GM23338 (cell line): ENCODE data around the gene NEUROD1. TPM values are rescaled to one million over a fixed set of nuclear protein-coding genes. Genes with fewer than 3 reads are reported as not detected.

Experiments used
- ATAC-seq: fragments of 200-7000 bp; cut with Tn5 transposase; 3 replicates; pipeline ENCODE4 v1.9.1; 2020
- DNase-seq: peaks from one replicate; pipeline ENCODE4 v3.0.0-alpha.2; 2015; ENCODE audit warnings: low spot score
- H2AFZ ChIP-seq: fragments of 200-600 bp; sonication (generic); 2 replicates; pipeline ENCODE4 v1.8.0; 2016; ENCODE audit warnings: antibody characterized with exemption, mild to moderate bottlenecking, moderate library complexity
- H3F3A ChIP-seq: fragments of 200-600 bp; sonication (generic); replicated peaks from 2 replicates; pipeline ENCODE4 v1.8.0; 2017; ENCODE audit warnings: antibody characterized with exemption, mixed run types, low read depth
- H3K27ac ChIP-seq: fragments of 200-600 bp; sonication (generic); 2 replicates; pipeline ENCODE4 v1.6.1; 2016; ENCODE audit warnings: low read depth
- H3K27me3 ChIP-seq: fragments of 200-600 bp; sonication (generic); 2 replicates; pipeline ENCODE4 v1.8.0; 2016; ENCODE audit warnings: mild to moderate bottlenecking, mixed run types, moderate library complexity; ENCODE audit not compliant: insufficient read depth
- H3K36me3 ChIP-seq: fragments of 200-600 bp; sonication (generic); 2 replicates; pipeline ENCODE4 v1.8.0; 2016; ENCODE audit warnings: mild to moderate bottlenecking; ENCODE audit not compliant: insufficient read depth
- H3K4me1 ChIP-seq: fragments of 200-600 bp; sonication (generic); 2 replicates; pipeline ENCODE4 v1.8.0; 2016; ENCODE audit warnings: mild to moderate bottlenecking, moderate library complexity; ENCODE audit not compliant: insufficient read depth
- H3K4me2 ChIP-seq: fragments of 200-600 bp; sonication (generic); 2 replicates; pipeline ENCODE4 v1.7.1; 2017; ENCODE audit warnings: mixed run types
- H3K4me3 ChIP-seq: fragments of 200-600 bp; sonication (generic); 2 replicates; pipeline ENCODE4 v1.6.1; 2016; ENCODE audit warnings: mixed run types
- H3K79me2 ChIP-seq: fragments of 200-600 bp; sonication (generic); replicated peaks from 2 replicates; pipeline ENCODE4 v1.8.0; 2017; ENCODE audit warnings: mild to moderate bottlenecking; ENCODE audit not compliant: insufficient read depth
- H3K9me2 ChIP-seq: fragments of 200-600 bp; sonication (generic); 2 replicates; pipeline ENCODE4 v1.8.0; 2017; ENCODE audit not compliant: insufficient read depth
- H4K20me1 ChIP-seq: fragments of 200-600 bp; sonication (generic); replicated peaks from 2 replicates; pipeline ENCODE4 v1.8.0; 2017; ENCODE audit warnings: mild to moderate bottlenecking; ENCODE audit not compliant: insufficient read depth
- H3K27ac Mint-ChIP-seq: 2 replicates; pipeline ENCODE4 v1.8.0; 2020; ENCODE audit warnings: inconsistent platforms, mild to moderate bottlenecking, moderate library complexity, mixed read lengths
- H3K27me3 Mint-ChIP-seq: 3 replicates; pipeline ENCODE4 v1.8.0; 2022; ENCODE audit warnings: low read depth, mild to moderate bottlenecking, moderate library complexity, mixed read lengths, inconsistent platforms; ENCODE audit not compliant: insufficient read depth, poor library complexity
- H3K36me3 Mint-ChIP-seq: 3 replicates; pipeline ENCODE4 v1.8.0; 2021; ENCODE audit warnings: low read depth, mild to moderate bottlenecking, inconsistent platforms, moderate library complexity, mixed read lengths
- H3K4me1 Mint-ChIP-seq: 3 replicates; pipeline ENCODE4 v1.8.0; 2020; ENCODE audit warnings: mild to moderate bottlenecking, inconsistent platforms, mixed read lengths
- H3K4me3 Mint-ChIP-seq: 3 replicates; pipeline ENCODE4 v1.8.0; 2021; ENCODE audit warnings: moderate library complexity, mild to moderate bottlenecking, inconsistent platforms, mixed read lengths
- H3K9me3 Mint-ChIP-seq: 3 replicates; pipeline ENCODE4 v1.8.0; 2020; ENCODE audit warnings: moderate library complexity, mild to moderate bottlenecking, inconsistent platforms, mixed read lengths
- CREB1 ChIP-seq: fragments of 250-450 bp; sonication (Bioruptor Pico); IDR thresholded peaks from 2 replicates; pipeline ENCODE4 v1.5.0; 2020; ENCODE audit warnings: low read depth, mild to moderate bottlenecking, moderate library complexity
- CTCF ChIP-seq, 2 experiments: fragments of 200-600 bp in 1 of 2; sonication (generic) in 1 of 2; conservative IDR thresholded peaks; 2 replicates each; pipeline versions ENCODE4 v1.5.1 to v1.6.1; 2016 to 2017; ENCODE audit warnings: antibody characterized with exemption in 2 of 2, low read depth in 2 of 2, mild to moderate bottlenecking in 2 of 2, moderate library complexity in 1 of 2
- ETS1 ChIP-seq: IDR thresholded peaks from 2 replicates; pipeline ENCODE4 v1.6.1; 2016; ENCODE audit warnings: antibody characterized with exemption
- EZH2 ChIP-seq: fragments of 200-600 bp; sonication (generic); IDR thresholded peaks from one replicate; pipeline ENCODE4 v1.8.0; 2017; ENCODE audit warnings: antibody characterized with exemption, mild to moderate bottlenecking, low read depth; ENCODE audit not compliant: unreplicated experiment
- EZH2phosphoT487 ChIP-seq: fragments of 200-600 bp; sonication (generic); IDR thresholded peaks from one replicate; pipeline ENCODE4 v1.8.1; 2018; ENCODE audit warnings: antibody characterized with exemption; ENCODE audit not compliant: unreplicated experiment
- JUNB ChIP-seq: IDR thresholded peaks from one replicate; pipeline ENCODE4 v1.6.1; 2016; ENCODE audit warnings: antibody characterized with exemption; ENCODE audit not compliant: unreplicated experiment
- POLR2AphosphoS5 ChIP-seq: IDR thresholded peaks from 2 replicates; pipeline ENCODE4 v1.6.1; 2016; ENCODE audit warnings: antibody characterized with exemption, low read depth
- STAT1 ChIP-seq: IDR thresholded peaks from one replicate; pipeline ENCODE4 v1.6.1; 2016; ENCODE audit warnings: antibody characterized with exemption; ENCODE audit not compliant: unreplicated experiment
- ZNF114 ChIP-seq: fragments of 250-450 bp; sonication (Bioruptor Pico); IDR thresholded peaks from 2 replicates; pipeline ENCODE4 v1.5.0; 2020; ENCODE audit warnings: mild to moderate bottlenecking, moderate library complexity
- ZNF331 ChIP-seq: fragments of 250-450 bp; sonication (Bioruptor Pico); IDR thresholded peaks from 2 replicates; pipeline ENCODE4 v1.5.0; 2020; ENCODE audit warnings: low read depth, mild to moderate bottlenecking, moderate library complexity
- polyA plus RNA-seq: library from polyadenylated mRNA; unstranded; fragments of >200 nt; fragmentation: Nextera tagmentation; extraction: Ambion mirVana; gene quantifications from 2 replicates; pipeline ENCODE4 v1.2.1, GENCODE V29; 2016
- total RNA-seq: library from RNA; depleted of rRNA; stranded (reverse); fragments of >200 nt; shearing (Covaris generic); gene quantifications from 2 replicates; pipeline ENCODE4 v1.2.3, GENCODE V29; 2014
- TF ChIP-seq, protein P1 (sequence below): IDR thresholded peaks from one replicate; pipeline ENCODE4 v1.6.1; 2018; ENCODE audit warnings: antibody characterized with exemption; ENCODE audit not compliant: unreplicated experiment

The NEUROD1 gene
- total and polyA plus RNA-seq, 2 experiments from 2014 or later: not detected

DNA sequence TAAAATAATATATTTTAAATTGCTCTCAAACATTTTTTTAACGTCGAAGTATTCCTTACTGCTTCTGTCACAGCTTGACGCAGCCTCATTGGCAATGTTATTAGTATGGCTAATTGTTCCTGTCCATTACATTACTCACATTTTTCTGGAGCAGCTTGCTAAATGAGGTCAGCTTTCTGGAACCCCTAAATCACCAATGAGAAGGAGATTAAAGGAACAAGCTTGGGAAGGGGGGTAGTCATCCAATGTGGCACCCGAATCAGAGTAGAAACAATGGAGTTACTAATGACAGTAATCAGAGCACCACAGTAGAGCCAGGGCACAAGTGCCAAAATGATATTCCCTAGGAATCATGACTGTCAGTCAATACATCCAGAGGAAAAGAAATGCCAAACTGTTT, 5.1 kb downstream of the NEUROD1 start:
- peaks cover 40% of the 10 kb centered on the region for H3K27me3 Mint-ChIP-seq
- no peaks in the 10 kb centered on the region for H3K36me3 Mint-ChIP-seq
- Histone ChIP-seq H3K9me2 (no peaks in the 10 kb centered on the region), H3K79me2 (no peaks in the 10 kb centered on the region), H3K27me3 (peaks cover 90% of the 10 kb centered on the region), H3K27ac (no peak overlapping the region), H4K20me1 (peaks cover 19% of the 10 kb centered on the region), H3K4me3 (no peak overlapping the region), H3F3A (peaks cover 8% of the 10 kb centered on the region; the same call in 1 of the 2 replicates), H3K4me2 (no peak overlapping the region), H2AFZ (no peak overlapping the region), H3K36me3 (no peaks in the 10 kb centered on the region), H3K4me1 (peaks cover 17% of the 10 kb centered on the region)
- no peak overlapping the region for H3K4me3 Mint-ChIP-seq
- H3K9me3 Mint-ChIP-seq: no peaks in the 10 kb centered on the region; the same call in 2 of the 3 replicates
- H3K27ac Mint-ChIP-seq: no peak overlapping the region
- no peak for TF ChIP-seq CREB1
- TF ChIP-seq CTCF (conservative IDR thresholded peaks at IDR 0.05; ENCODE audit: low read depth in 2 of 2): no peak
- no peak for TF ChIP-seq POLR2AphosphoS5
- TF ChIP-seq JUNB: no peak
- TF ChIP-seq, protein P1, sequence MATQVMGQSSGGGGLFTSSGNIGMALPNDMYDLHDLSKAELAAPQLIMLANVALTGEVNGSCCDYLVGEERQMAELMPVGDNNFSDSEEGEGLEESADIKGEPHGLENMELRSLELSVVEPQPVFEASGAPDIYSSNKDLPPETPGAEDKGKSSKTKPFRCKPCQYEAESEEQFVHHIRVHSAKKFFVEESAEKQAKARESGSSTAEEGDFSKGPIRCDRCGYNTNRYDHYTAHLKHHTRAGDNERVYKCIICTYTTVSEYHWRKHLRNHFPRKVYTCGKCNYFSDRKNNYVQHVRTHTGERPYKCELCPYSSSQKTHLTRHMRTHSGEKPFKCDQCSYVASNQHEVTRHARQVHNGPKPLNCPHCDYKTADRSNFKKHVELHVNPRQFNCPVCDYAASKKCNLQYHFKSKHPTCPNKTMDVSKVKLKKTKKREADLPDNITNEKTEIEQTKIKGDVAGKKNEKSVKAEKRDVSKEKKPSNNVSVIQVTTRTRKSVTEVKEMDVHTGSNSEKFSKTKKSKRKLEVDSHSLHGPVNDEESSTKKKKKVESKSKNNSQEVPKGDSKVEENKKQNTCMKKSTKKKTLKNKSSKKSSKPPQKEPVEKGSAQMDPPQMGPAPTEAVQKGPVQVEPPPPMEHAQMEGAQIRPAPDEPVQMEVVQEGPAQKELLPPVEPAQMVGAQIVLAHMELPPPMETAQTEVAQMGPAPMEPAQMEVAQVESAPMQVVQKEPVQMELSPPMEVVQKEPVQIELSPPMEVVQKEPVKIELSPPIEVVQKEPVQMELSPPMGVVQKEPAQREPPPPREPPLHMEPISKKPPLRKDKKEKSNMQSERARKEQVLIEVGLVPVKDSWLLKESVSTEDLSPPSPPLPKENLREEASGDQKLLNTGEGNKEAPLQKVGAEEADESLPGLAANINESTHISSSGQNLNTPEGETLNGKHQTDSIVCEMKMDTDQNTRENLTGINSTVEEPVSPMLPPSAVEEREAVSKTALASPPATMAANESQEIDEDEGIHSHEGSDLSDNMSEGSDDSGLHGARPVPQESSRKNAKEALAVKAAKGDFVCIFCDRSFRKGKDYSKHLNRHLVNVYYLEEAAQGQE: no peak
- TF ChIP-seq ETS1: no peak
- TF ChIP-seq STAT1: no peak
- no peak for TF ChIP-seq EZH2phosphoT487
- no peak for TF ChIP-seq ZNF331 (CRISPR knock-in tag)
- DNase-seq: no peak
- no peak for ATAC-seq
- H3K4me1 Mint-ChIP-seq: peaks cover 26% of the 10 kb centered on the region

DNA sequence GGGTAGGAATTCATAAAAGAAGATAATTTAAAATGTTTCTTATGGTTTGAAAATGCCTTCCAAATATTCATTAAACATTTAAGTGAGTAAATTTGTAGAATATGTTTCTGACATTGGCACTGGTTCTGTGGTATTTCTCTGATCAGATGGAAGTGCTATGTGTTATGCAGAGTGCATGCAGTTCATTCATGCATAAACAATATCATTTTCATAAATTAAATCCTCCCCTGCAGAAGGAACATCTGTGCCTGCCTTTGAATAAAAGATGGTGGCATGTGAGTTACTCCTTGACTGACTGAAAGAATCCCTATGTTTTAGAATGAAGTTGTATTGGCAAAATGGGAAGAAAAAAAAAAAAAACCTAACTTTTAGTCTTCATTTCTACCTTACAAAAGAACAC, 5.9 kb downstream of the NEUROD1 start:
- peaks cover 33% of the 10 kb centered on the region for H3K27me3 Mint-ChIP-seq
- H3K36me3 ChIP-seq: no peaks in the 10 kb centered on the region

More for the DNA sequence above, 5.9 kb downstream of the NEUROD1 start:
- Histone ChIP-seq H4K20me1 (peaks cover 14% of the 10 kb centered on the region), H3F3A (0 out of 2 replicates have a peak, but pooled peaks cover 3% of the 10 kb centered on the region), H2AFZ (no peak overlapping the region), H3K79me2 (no peaks in the 10 kb centered on the region), H3K4me3 (no peak overlapping the region), H3K9me2 (no peaks in the 10 kb centered on the region), H3K4me2 (no peak overlapping the region), H3K27me3 (peaks cover 88% of the 10 kb centered on the region), H3K27ac (no peak overlapping the region), H3K4me1 (peaks cover 9% of the 10 kb centered on the region)
- no peak for TF ChIP-seq ZNF114 (CRISPR knock-in tag)
- no peak for TF ChIP-seq ZNF331 (CRISPR knock-in tag)
- no peak for TF ChIP-seq ETS1
- no peak for TF ChIP-seq CREB1
- no peak for TF ChIP-seq EZH2
- TF ChIP-seq STAT1: no peak
- Mint-ChIP-seq H3K27ac (no peak overlapping the region), H3K9me3 (no peaks in the 10 kb centered on the region; the same call in 2 of the 3 replicates), H3K4me3 (no peak overlapping the region), H3K36me3 (no peaks in the 10 kb centered on the region), H3K4me1 (peaks cover 19% of the 10 kb centered on the region)
- ATAC-seq (no peak), DNase-seq (no peak)
